MCF 10A (cell line): ENCODE results near the gene PNCK. TPM values are rescaled to one million over a fixed set of nuclear protein-coding genes. Genes with fewer than 3 reads are reported as not detected.

Experiments
- BruUV-seq: library from RNA; stranded (reverse); fragments of 400-500 nt; replicated peaks from 2 replicates; lab custom pipeline; 2021; lab: Mats Ljungman, UMichigan
- CTCF ChIA-PET: fragments of 300-600 bp; sonication (Branson Sonifier 250); formaldehyde crosslinking; extraction: SDS; loops from one replicate; lab custom pipeline; 2021; ENCODE audit warnings: antibody characterized with exemption, inconsistent platforms; lab: Yijun Ruan, JAX
- POLR2A ChIA-PET: fragments of 300-600, 350-650 bp; sonication (Branson Sonifier 250); formaldehyde crosslinking; extraction: SDS; loops from one replicate; lab custom pipeline; 2020; ENCODE audit warnings: antibody characterized with exemption, inconsistent platforms; lab: Yijun Ruan, JAX
- DNase-seq: peaks from one replicate; pipeline ENCODE4 v3.0.0-alpha.2; 2018; ENCODE audit not compliant: unreplicated experiment
- H3K27ac Mint-ChIP-seq: one replicate; pipeline ENCODE4 v1.8.0; 2022; ENCODE audit warnings: mild to moderate bottlenecking, low read depth, mixed read lengths; ENCODE audit not compliant: unreplicated experiment
- H3K27me3 Mint-ChIP-seq: one replicate; pipeline ENCODE4 v1.8.0; 2022; ENCODE audit warnings: mixed read lengths; ENCODE audit not compliant: insufficient read depth, unreplicated experiment
- H3K36me3 Mint-ChIP-seq: one replicate; pipeline ENCODE4 v1.8.0; 2022; ENCODE audit warnings: mild to moderate bottlenecking, moderate library complexity, mixed read lengths; ENCODE audit not compliant: insufficient read depth, unreplicated experiment
- H3K4me1 Mint-ChIP-seq: one replicate; pipeline ENCODE4 v1.8.0; 2022; ENCODE audit warnings: mixed read lengths; ENCODE audit not compliant: insufficient read depth, unreplicated experiment
- H3K4me3 Mint-ChIP-seq: one replicate; pipeline ENCODE4 v1.8.0; 2022; ENCODE audit warnings: mild to moderate bottlenecking, moderate library complexity, mixed read lengths; ENCODE audit not compliant: unreplicated experiment
- H3K9me3 Mint-ChIP-seq: one replicate; pipeline ENCODE4 v1.8.0; 2022; ENCODE audit warnings: mixed read lengths; ENCODE audit not compliant: unreplicated experiment
- CTCF ChIP-seq: fragments of 200-600 bp; IDR thresholded peaks from one replicate; pipeline ENCODE4 v1.8.0; 2022; ENCODE audit warnings: antibody characterized with exemption, mild to moderate bottlenecking; ENCODE audit not compliant: unreplicated experiment
- intact Hi-C: fragments of 100-400 bp; cut with micrococcal nuclease; formaldehyde crosslinking; loops from 2 replicates; pipeline ENCODE4 v1.14.1; 2022
- total RNA-seq: library from RNA; stranded (reverse); gene quantifications from 2 replicates; pipeline ENCODE4 v1.2.3, GENCODE V29; 2022

The PNCK gene
- total RNA-seq, 1 experiment from 2014 or later: not detected

- TF ChIP-seq CTCF: no peak
- no peaks in the 10 kb centered on the region for H3K36me3 Mint-ChIP-seq
- CTCF ChIA-PET: interaction anchor here (0.6 to 0.8 kb wide), 3 partner anchors 19 to 84 kb away, joined by 3 read pairs; no protein-coding TSS in a partner anchor
- no peak overlapping the region for H3K4me3 Mint-ChIP-seq
- peaks cover 6% of the 10 kb centered on the region for H3K4me1 Mint-ChIP-seq
- no TSS peak for BruUV-seq
- POLR2A ChIA-PET: no interaction called here
- H3K9me3 Mint-ChIP-seq: no peaks in the 10 kb centered on the region
- no peak overlapping the region for H3K27ac Mint-ChIP-seq
- intact Hi-C loops: no loop called here
- DNase-seq: no peak
- no peaks in the 10 kb centered on the region for H3K27me3 Mint-ChIP-seq
These were observed 25.0 kb downstream of the PNCK start for GRCh38 chrX:153648358-153649177.

GRCh38 chrX:153647461-153648357 is 25.9 kb downstream of the PNCK start:
- no TSS peak for BruUV-seq
- H3K4me3 Mint-ChIP-seq: no peak overlapping the region
- TF ChIP-seq CTCF: no peak
- H3K27me3 Mint-ChIP-seq: peaks cover 6% of the 10 kb centered on the region
- CTCF ChIA-PET: interaction anchor here (0.6 to 3.2 kb wide), 4 partner anchors 20 to 156 kb away, joined by 3 to 17 read pairs (median 4); no protein-coding TSS in a partner anchor
- no peaks in the 10 kb centered on the region for H3K9me3 Mint-ChIP-seq
- DNase-seq: no peak
- intact Hi-C loops: no loop called here
- no peak overlapping the region for H3K27ac Mint-ChIP-seq
- peaks cover 6% of the 10 kb centered on the region for H3K4me1 Mint-ChIP-seq
- POLR2A ChIA-PET: no interaction called here
- H3K36me3 Mint-ChIP-seq: no peaks in the 10 kb centered on the region

GRCh38 chrX:153646620-153647373 is 26.8 kb downstream of the PNCK start, which contains the start of gene DUSP9:
TSS of gene DUSP9 (plus strand) at chrX:153647203. CDS start at chrX:153647954, 751 bp downstream.
- intact Hi-C loops: no loop called here
- no peak within 1 kb of the TSS for H3K4me3 Mint-ChIP-seq
- peaks cover 6% of the 10 kb centered on the region for H3K4me1 Mint-ChIP-seq
- no peaks in the 10 kb centered on the region for H3K36me3 Mint-ChIP-seq
- no peak within 1 kb of the TSS for H3K27ac Mint-ChIP-seq
- no peak for TF ChIP-seq CTCF
- H3K9me3 Mint-ChIP-seq: no peaks in the 10 kb centered on the region
- H3K27me3 Mint-ChIP-seq: peaks cover 11% of the 10 kb centered on the region
- BruUV-seq: no TSS peak
- DNase-seq: no peak
- CTCF ChIA-PET: interaction anchor here (0.6 to 3.2 kb wide), 5 partner anchors 15 to 138 kb away, joined by 3 to 17 read pairs (median 4); no protein-coding TSS in a partner anchor
- POLR2A ChIA-PET: no interaction called here
